Right renal cortex interstitium (tissue), 3 donors: ENCODE data around the gene CFAP97D2. TPM values are rescaled to one million over a fixed set of nuclear protein-coding genes. Genes with fewer than 3 reads are reported as not detected.
"Not testable (repeated sequence)": the region's sequence is repeated elsewhere in the genome, so short reads cannot be mapped to it uniquely, and the experiment has no call there.

ENCODE experiments used
- DNase-seq, 3 donors: peaks; one replicate each; pipeline ENCODE4 v3.0.0-alpha.2; 2013; ENCODE audit warnings: low read depth in 3 of 3, low spot score in 2 of 3
- polyA plus RNA-seq, 3 donors: library from polyadenylated mRNA; unstranded; fragments of 120-200 nt; gene quantifications; one replicate each; pipeline ENCODE4 v1.2.1, GENCODE V29; 2013; ENCODE audit not compliant: insufficient read length in 3 of 3

The CFAP97D2 gene
- polyA plus RNA-seq, 3 donors = 9.5 TPM; not detected in 2

GRCh38 chr13:114194853-114195252 lies 15.8 kb downstream of the CFAP97D2 start:
- no peak for DNase-seq

- no peak for DNase-seq
Observed at GRCh38 chr13:114196629-114197028, 17.6 kb downstream of the CFAP97D2 start.

GRCh38 chr13:114198556-114198955 lies 19.5 kb downstream of the CFAP97D2 start:
- DNase-seq = no peak

GRCh38 chr13:114199526-114199925 lies 20.5 kb downstream of the CFAP97D2 start:
- not testable (repeated sequence) for DNase-seq

- no peak for DNase-seq
Observed at GRCh38 chr13:114199954-114200353, 20.9 kb downstream of the CFAP97D2 start.

- DNase-seq = peak in 1 of 3 donors; percentile 24
Observed at GRCh38 chr13:114200399-114200911, 21.4 kb downstream of the CFAP97D2 start.

GRCh38 chr13:114202581-114202980 lies 23.5 kb downstream of the CFAP97D2 start:
- no peak for DNase-seq

GRCh38 chr13:114203536-114203935 lies 24.5 kb downstream of the CFAP97D2 start:
- DNase-seq = no peak

- no peak for DNase-seq
Observed at GRCh38 chr13:114204894-114205293, 25.8 kb downstream of the CFAP97D2 start.

GRCh38 chr13:114208134-114208533 lies 29.1 kb downstream of the CFAP97D2 start:
- DNase-seq = no peak

- no peak for DNase-seq
Observed at GRCh38 chr13:114211446-114212157, 32.5 kb downstream of the CFAP97D2 start.

- DNase-seq = no peak
Observed at GRCh38 chr13:114212158-114212495, 33.1 kb downstream of the CFAP97D2 start.

GRCh38 chr13:114213980-114214379 lies 34.9 kb downstream of the CFAP97D2 start:
- DNase-seq = no peak

- DNase-seq = no peak
Observed at GRCh38 chr13:114219392-114219791, 40.3 kb downstream of the CFAP97D2 start.

GRCh38 chr13:114222461-114222968 lies 43.5 kb downstream of the CFAP97D2 start:
- DNase-seq = no peak

- DNase-seq = no peak
Observed at GRCh38 chr13:114224201-114224600, 45.1 kb downstream of the CFAP97D2 start.

- DNase-seq = no peak
Observed at GRCh38 chr13:114225610-114226009, 46.6 kb downstream of the CFAP97D2 start.

GRCh38 chr13:114226088-114226487 lies 47.0 kb downstream of the CFAP97D2 start:
- DNase-seq = no peak

- peak; percentile 82 to 83 (median 82) for DNase-seq
Observed at GRCh38 chr13:114226699-114227323, 47.8 kb downstream of the CFAP97D2 start.

- no peak for DNase-seq
Observed at GRCh38 chr13:114227528-114227927, 48.5 kb downstream of the CFAP97D2 start.

GRCh38 chr13:114228176-114228575 lies 49.1 kb downstream of the CFAP97D2 start:
- DNase-seq = no peak

GRCh38 chr13:114229506-114229905 lies 50.4 kb downstream of the CFAP97D2 start:
- no peak for DNase-seq
